HG03354 (cell line): ENCODE results near the gene LEPROT.
"Not testable (repeated sequence)": the region's sequence is repeated elsewhere in the genome, so short reads cannot be mapped to it uniquely, and the experiment has no call there.

Experiments used
- ATAC-seq: cut with Tn5 transposase; IDR thresholded peaks from one replicate; pipeline ENCODE4 v1.9.1; 2021; ENCODE audit warnings: mild to moderate bottlenecking; ENCODE audit not compliant: unreplicated experiment, poor library complexity, severe bottlenecking

Gene LEPROT

DNA sequence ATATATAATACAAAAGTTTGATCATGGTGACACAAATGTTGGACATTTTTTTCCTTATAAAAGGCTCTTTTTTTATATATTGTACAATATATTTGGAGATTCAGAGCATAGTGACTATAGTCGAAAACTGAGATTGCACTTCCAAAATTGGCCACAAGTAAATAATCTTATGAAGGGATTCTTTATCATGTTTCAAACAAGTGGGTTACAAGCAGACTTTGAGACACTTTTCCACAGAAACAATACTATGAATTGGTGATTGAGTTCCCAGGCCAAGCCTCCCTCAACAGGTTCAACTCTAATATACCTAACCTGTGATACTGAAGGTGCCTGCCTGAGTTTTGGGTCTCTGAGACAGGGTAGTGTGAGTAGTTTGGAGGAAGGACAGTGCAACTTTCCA is 13.8 kb downstream of the LEPROT start:
- no peak for ATAC-seq

DNA sequence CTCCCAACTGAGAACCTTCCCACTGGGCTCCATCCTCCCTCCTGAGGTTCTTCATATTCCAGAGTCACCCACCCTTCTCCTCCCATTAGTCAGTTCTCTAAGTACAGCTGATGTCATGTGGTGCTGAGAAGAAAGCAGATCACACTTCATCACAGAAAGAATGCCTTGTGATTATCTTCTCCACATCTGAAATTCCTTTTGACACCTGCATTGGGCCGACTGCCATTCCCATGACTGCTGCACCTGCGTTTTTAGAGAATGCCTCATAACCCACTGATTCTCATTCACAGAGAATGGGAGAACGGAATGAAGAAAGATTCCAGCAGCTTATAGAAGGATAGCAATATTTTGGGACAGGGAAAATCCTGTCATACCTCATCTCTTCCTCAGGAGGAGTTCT is 14.3 kb downstream of the LEPROT start:
- ATAC-seq, result no peak

DNA sequence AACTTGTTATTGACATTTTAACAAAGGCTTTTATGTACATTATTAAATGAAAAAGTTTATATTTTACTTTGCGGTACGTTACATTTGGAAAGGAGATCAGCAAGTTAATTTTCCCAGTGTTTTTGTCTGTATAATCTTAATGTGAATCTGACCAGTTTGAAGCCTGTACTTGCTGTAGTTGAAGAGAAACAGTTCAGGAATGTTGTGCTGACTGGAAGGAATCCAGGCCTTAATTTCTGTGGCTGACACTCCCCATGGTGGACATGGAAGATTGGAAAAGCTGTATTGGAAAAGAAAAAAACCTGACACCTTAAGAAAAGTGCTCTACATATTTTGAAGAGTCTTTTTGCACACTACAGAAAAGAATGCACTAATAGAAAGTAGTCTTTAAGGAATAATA is 15.5 kb downstream of the LEPROT start:
- no peak for ATAC-seq

DNA sequence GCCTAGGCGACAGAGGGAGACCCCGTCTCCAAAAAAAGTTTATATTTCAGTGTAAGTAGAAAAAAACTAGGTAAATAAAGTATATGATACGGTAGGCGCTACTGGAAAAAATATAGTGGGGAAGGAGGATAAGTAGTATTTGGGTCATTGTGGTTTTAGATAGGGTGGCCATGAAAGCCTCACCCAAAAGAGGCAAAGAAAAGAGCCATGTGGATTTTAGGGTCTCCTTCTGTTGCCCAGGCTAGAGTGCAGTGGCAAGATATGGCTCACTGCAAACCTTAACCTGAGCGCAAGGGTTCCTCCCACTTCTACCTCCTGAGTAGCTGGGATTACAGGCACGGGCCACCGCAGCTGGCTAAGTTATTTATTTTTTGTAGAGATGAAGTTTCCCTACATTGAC is 17.1 kb downstream of the LEPROT start:
- no peak for ATAC-seq

DNA sequence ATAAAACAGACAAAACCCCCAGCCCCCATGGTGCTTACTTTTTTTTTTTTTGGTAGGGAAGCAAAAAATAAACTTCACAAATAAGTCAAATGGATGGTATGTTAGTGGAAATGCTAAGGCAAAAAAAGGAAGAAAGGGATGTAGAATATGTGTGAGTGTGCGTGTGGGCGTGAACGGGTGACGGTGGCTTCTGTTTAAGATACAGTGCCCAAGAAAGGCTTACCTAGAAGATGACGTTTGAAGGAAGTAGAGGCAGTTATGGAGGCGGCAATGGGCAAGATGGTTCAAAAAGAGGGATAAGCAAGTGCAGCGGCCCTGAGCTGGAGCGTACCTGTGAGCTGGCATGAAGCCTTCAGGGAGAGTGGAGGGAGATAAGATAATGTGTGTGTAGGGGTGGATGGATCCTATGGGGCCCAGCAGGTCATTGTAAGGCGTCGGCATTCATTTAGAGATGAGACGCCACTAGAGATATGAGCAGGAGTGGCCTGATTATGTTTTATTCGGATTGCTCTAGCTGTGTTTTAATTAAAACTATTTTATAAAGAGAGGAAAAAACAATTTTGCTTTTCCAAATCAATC is 19.9 kb downstream of the LEPROT start:
- no peak for ATAC-seq

DNA sequence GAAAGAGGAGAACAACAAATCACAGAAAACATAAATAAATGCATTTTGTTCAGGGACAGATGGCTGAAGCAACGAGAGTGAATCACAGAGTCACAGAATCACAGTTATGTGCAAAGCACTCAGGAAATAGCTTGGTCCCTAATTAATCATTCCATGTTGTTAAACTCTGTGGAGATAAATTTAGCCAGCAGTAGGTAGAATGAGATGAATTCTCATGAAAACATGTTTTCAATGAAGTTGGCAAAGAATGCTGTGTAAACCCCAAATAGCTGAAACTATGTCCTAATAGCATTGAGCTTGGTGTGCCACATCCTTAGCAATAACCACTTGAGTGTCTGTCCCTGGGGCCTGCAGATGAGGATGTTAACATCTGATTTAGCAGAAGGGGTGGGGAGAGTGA is 20.4 kb downstream of the LEPROT start:
- ATAC-seq, result no peak

DNA sequence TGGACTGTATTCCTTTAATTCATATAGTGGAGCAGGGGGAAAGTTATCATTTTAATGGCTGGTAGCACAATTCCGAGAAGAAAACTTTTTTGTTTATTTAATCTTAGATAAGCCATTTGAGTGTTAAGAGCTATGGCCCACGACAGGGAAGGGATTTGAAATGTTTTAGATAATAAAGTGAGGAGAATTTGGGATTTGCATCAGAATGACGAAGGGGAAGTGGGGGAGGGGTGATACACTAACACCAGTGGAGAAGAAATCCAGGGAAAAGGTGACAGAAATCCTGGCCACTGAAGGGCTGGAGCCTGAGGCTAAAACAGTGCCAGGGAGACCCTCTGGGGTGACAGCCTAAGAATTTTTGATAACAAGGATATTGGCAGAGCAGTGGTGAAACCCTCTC is 21.0 kb downstream of the LEPROT start:
- no peak for ATAC-seq

DNA sequence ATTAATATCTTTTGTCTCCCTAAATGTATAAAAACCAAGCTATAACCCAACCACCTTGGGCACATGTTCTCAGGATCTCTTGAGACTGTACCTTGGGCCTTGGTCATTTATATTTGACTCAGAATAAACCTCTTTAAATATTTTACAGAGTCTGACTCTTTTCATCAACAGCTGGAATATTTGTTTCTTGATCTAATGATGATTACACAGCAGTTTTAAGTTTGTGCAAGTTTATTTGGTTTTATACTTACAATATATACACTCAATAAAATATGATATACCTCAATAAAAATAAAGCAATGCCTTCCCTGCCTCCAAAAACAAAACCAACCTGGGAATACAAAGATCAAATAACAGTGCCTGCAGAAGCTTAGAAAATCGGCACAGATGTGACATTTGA is 22.0 kb downstream of the LEPROT start:
- ATAC-seq, result no peak

DNA sequence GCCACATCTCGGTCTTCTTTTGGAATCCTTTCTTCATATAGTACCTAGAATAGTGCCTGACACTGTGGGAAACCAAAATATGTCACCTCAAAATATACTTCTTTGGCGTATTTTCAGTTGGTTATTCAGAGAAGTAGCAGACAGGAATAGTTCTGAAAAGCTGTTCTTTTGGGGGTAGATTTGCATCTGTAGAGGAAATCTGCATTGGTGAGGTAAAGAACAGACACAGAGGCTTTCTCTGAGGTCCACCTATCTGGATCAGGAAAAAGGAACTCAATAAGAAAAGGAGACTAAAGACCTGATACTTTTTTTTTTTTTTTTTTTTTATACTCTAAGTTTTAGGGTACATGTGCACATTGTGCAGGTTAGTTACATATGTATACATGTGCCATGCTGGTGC is 23.2 kb downstream of the LEPROT start:
- ATAC-seq, result no peak

DNA sequence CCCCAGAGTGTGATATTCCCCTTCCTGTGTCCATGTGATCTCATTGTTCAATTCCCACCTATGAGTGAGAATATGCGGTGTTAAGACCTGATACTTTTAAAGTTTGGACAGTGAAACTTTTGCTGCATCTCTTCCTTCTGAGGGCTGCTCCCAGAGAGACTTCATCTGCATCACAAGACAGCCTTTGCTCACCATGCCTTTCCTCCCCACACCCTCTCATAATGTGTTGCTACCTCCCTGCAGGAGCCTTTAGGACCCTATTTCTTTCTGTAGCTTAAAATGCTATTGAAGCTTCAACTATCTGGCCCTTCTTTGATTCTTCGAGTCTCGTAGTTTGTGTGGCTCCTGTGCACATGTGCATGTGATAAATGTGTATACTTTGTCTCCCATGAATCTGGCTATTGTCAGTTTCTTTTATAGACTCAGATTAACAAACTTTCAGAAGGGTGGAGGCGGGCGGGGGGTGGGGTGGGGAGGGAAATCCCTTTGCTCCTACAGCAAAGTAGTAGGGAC is 23.7 kb downstream of the LEPROT start:
- no peak for ATAC-seq

DNA sequence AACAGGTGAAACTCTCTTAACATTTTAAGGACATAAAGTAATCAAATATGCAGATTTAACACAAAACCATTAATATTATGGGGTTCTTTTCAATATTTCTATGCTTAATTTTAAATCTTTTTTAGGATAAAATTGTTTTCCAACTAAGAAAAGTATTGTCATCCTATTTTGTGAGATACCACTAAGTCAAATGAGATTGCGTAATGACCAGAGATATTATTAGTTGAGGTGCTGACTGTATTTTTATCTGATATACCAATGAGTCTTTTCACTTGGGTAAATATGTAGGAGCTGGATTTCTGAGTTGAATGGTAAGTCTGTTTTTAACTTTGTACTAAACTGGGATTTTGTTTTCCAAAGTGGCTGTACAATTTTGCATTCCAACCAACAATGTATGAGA is 25.4 kb downstream of the LEPROT start:
- no peak for ATAC-seq

DNA sequence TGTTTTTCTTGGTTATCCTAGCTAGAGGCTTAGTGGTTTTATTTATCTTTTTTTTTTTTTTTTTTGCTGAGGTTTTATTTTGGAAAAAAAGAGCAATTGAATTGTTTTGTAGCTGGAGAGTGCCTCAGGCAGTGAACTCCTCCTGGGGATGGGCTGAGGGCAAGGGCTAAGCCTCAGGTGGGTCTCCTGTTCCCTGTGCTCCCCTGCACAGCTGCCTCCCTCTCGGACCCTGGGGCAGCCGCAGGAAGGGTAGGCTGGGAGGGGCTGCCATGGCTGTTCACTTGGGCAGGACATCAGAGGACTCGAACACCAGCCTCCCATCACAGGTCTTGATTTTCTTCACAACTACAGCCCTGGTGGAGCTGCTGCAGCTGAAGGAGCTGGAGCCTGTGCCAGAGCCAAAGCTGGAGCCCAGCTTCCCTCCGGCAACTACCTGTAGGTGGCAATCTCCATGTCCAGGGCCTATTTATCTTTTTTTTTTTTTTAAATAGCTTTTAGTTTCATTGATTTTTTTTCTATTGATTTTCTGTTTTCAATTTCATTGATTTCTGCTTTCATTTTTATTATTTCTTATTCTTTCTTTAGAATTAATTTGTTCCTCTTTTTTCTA is 28.9 kb downstream of the LEPROT start:
- no peak for ATAC-seq

DNA sequence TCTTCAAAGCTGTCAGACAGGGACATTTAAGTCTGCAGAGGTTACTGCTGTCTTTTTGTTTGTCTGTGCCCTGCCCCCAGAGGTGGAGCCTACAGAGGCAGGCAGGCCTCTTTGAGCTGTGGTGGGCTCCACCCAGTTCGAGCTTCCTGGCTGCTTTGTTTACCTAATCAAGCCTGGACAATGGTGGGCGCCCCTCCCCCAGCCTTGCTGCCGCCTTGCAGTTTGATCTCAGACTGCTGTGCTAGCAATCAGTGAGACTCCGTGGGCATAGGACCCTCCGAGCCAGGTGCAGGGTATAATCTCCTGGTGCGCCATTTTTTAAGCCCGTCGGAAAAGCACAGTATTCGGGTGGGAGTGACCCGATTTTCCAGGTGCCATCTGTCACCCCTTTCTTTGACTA is 35.2 kb downstream of the LEPROT start:
- not testable (repeated sequence) for ATAC-seq

DNA sequence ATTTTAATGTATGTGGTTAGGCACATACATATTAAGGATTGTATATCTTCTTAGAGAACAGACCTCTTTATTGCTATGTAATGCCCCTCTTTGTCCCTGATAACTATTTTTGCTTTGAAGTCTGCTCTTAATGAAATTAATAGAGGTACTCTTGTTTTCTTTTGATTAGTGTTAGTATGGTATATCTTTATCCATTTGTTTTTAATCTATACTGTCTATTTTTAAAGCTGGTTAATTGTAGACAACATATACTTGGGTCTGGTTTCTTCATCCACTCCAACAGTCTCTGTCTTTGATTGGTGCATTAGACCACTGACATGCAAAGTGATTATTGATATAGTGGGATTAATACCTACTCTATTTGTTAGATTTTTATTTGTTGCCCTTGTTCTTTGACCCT is 36.0 kb downstream of the LEPROT start:
- no peak for ATAC-seq

DNA sequence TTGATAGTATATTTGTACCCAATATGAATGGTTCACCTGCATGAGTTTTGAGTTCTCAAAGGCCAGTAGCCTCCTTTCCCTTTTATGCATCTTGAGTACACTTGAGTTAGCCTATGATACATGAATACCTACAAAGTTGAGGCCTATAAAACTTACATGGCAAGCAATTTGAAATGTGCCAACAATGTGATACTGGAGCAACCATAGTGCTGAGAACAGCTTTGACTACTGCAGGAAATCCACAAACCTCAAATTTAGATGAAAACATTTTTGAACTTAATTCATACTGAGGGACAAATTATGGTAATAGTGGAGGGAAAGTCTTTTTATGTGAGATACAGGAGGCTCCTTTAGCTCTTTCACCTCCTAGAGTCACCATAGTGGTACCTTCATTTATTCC is 37.4 kb downstream of the LEPROT start:
- no peak for ATAC-seq

DNA sequence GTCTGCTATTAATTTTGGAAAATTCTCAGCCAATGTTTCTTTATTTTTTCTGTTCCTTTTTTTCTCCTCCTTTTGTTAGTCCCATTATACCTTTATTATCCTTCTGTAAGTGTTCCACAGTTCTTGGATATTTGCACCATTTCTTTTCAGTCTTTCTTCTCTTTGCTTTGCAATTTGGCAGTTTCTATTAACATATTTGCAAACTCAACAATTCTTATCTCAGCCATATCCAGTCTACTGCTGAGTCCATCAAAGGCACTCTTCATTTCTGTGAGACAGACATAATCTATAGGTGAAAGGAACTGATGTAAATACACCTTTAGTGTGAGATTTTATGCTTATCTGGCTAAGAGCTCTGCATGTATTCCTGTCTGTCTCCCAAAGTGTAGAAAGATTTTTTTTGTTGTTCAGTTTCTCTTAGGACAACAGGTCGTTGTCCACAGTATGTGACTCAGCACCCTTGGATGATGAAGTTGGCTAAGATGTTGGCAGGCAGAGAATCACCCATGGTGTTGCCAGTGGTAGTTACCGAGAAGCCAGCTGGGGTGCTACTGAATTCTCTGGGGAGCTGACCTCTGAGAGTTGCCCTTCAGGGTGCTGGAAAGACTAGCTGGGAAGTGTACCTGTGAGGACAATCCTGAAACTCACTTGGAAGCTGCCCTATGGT is 38.4 kb downstream of the LEPROT start:
- peak; percentile 31 for ATAC-seq

DNA sequence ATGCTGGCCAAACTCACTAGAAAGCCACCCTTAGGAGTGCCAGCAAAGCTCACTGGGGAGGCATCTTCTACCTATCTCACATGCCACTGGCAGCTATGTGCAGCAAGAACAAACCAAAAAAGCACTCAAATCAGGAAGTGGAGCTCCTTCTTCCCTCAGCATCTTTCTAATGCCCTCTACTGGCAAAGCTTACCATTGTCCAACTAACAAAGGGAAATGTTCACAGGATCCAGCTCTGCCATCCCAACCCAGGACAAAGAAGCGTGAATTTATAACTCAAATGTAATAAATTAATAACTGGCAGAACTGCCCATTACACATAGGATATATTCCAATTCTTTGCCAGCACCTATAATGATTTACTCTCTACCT is 38.9 kb downstream of the LEPROT start:
- ATAC-seq, result peak; percentile 79

DNA sequence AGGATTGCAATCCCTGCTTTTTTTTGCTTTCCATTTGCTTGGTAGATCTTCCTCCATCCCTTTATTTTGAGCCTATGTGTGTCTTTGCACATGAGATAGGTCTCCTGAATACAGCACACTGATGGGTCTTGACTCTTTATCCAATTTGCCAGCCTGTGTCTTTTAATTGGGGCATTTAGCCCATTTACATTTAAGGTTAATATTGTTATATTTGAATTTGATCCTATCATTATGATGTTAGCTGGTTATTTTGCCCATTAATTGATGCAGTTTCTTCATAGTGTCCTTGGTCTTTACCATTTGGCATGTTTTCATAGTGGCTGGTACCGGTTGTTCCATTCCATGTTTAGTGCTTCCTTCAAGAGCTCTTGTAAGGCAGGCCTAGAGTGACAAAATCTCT is 45.4 kb downstream of the LEPROT start:
- not testable (repeated sequence) for ATAC-seq

DNA sequence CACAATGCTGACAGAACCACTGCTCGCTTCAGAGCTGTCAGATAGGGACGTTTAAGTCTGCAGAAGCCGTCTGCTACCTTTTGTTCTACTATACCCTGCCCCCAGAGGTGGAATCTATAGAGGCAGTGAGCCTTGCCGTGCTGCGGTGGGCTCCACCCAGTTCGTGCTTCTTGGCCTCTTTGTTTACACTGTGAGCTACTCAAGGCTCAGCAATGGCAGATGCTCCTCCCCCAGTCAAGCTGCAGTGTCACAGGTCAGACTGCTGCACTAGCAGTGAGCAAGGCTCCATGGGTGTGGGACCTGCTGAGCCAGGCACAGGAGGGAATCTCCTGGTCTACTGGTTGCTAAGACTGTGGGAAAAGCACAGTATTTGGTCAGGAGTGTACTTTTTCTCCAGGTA is 47.1 kb downstream of the LEPROT start:
- no peak for ATAC-seq

DNA sequence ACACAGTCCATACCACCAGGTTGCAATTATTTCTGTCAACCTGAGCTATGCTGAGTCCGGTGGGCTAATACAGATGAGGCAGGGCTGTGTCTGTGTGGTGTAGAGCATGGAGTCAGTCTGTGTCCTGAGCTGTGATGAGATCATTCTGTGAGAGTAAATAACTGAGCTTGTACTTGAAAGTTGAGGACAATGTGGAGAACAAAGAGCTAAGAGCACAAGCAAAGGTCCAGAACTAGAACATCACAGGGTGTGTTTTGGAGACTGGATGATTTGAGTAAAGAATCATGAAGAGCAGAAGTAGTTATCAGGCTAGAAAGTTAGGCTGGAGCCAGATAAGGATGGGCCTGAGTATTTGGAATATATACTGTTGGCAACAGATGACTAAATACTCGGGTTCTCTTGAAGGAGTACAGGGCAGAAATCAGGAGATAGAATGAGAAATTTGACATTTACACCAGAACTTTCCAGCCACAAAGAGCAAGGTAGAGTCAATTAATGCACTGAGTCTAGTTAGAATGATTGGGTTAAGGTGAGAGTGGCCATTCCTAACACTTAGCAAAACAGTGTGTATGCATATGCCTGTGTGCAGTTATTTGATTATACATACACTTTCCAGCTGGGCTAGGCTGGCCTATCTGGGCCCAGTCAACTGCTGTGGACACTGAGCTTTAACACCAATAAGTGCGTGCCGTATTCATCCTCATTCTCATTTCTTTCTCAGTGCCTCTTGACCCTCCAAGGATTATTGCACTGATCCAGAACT is 48.8 kb downstream of the LEPROT start:
- ATAC-seq, result no peak

DNA sequence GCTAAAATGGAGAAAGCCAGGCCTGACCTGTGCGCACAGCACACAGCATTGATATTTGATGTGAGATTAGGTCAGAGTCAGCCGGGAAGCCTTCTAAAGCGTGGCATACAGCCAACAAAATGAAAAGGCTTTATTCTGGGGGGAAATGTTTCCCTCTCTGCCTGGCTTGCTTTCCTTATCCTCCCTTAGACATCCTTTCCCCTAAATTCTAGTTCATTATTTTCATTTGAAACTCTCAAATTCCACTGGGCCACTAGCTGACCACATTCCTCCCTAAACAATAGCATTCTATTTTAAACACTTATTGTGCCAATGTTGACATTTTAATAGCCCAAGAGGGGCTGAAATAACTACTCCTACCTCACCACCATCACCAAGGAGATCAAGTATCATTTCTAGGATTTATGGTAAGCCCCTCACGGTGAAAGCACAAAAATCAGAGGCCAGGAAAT is 49.4 kb downstream of the LEPROT start:
- no peak for ATAC-seq
